Measurements from ENCODE around the gene AZI2. TPM values are rescaled to one million over a fixed set of nuclear protein-coding genes. Genes with fewer than 3 reads are reported as not detected.

AZI2 gene
- polyA plus RNA-seq, 2 of the 4 experiments (the other 2 are of a cell fraction): 35.6 to 99.4 TPM

DNA sequence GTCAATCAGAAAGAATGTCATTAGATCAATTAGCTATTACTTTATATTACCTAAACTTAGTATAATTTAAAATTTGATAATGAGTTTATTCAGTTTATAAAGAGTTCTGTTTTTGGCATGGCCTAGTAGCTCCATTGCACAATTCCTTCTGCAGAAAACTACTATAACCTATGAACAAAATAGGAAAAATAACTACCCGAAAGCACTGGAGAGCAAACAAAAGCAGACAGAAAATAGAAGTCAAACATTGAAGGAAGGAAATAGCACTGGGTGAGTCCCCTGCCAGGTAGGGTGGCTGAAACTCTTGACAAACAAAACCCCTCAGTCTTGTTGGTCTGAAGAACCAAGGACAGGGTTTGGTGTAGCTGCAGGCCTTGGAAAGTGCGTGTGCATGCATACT, 69.7 kb downstream of the AZI2 start:
- ATAC-seq: no peak
- ChIA-PET POLR2A (no interaction called here), CTCF (interaction anchor here (0.7 kb wide), 1 partner anchor 21 kb away, joined by 5 read pairs; no protein-coding TSS in a partner anchor)
- Histone ChIP-seq H3K4me2 (no peak overlapping the region), H3K4me3 (no peak overlapping the region), H3K4me1 (no peaks in the 10 kb centered on the region), H3K9me3 (no peaks in the 10 kb centered on the region), H3K27ac (no peak overlapping the region)
- FAIRE-seq: no peak
- DNase-seq (ENCODE audit: low read depth in 1 of 2, low spot score in 1 of 2): no peak
- TF ChIP-seq ZC3H11A (IDR thresholded peaks at IDR 0.05) (no peak), MAFK (IDR thresholded peaks at IDR 0.05; ENCODE audit: partially characterized antibody) (no peak), ELK1 (IDR thresholded peaks at IDR 0.05; ENCODE audit: low read depth, low read length) (no peak), HMGXB4 (CRISPR knock-in tag; IDR thresholded peaks at IDR 0.05; ENCODE audit: borderline replicate concordance) (no peak), EHMT2 (IDR thresholded peaks at IDR 0.05; ENCODE audit: low read depth) (no peak), EP300 (IDR thresholded peaks at IDR 0.05) (no peak), PBX3 (IDR thresholded peaks at IDR 0.05) (no peak), FOXS1 (CRISPR knock-in tag; IDR thresholded peaks at IDR 0.05) (no peak), HDAC2 (IDR thresholded peaks at IDR 0.05) (no peak)
- TF ChIP-seq, protein P1, sequence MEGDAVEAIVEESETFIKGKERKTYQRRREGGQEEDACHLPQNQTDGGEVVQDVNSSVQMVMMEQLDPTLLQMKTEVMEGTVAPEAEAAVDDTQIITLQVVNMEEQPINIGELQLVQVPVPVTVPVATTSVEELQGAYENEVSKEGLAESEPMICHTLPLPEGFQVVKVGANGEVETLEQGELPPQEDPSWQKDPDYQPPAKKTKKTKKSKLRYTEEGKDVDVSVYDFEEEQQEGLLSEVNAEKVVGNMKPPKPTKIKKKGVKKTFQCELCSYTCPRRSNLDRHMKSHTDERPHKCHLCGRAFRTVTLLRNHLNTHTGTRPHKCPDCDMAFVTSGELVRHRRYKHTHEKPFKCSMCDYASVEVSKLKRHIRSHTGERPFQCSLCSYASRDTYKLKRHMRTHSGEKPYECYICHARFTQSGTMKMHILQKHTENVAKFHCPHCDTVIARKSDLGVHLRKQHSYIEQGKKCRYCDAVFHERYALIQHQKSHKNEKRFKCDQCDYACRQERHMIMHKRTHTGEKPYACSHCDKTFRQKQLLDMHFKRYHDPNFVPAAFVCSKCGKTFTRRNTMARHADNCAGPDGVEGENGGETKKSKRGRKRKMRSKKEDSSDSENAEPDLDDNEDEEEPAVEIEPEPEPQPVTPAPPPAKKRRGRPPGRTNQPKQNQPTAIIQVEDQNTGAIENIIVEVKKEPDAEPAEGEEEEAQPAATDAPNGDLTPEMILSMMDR (IDR thresholded peaks at IDR 0.05): no peak
- TF ChIP-seq, protein P2, sequence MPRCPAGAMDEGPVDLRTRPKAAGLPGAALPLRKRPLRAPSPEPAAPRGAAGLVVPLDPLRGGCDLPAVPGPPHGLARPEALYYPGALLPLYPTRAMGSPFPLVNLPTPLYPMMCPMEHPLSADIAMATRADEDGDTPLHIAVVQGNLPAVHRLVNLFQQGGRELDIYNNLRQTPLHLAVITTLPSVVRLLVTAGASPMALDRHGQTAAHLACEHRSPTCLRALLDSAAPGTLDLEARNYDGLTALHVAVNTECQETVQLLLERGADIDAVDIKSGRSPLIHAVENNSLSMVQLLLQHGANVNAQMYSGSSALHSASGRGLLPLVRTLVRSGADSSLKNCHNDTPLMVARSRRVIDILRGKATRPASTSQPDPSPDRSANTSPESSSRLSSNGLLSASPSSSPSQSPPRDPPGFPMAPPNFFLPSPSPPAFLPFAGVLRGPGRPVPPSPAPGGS (IDR thresholded peaks at IDR 0.05): no peak
- WGBS (ENCODE audit: missing lambda C conversion rate): 89% methylated on average over 2 of the region's 2 CpGs

- no peak overlapping the region for H3K27ac ChIP-seq
- no peak for TF ChIP-seq HMGXB4 (CRISPR knock-in tag; IDR thresholded peaks at IDR 0.05; ENCODE audit: borderline replicate concordance)
- no peak for TF ChIP-seq ZC3H11A (IDR thresholded peaks at IDR 0.05)
- no peak for TF ChIP-seq JUN (IDR thresholded peaks at IDR 0.05)
- no peak for TF ChIP-seq GATA3 (IDR thresholded peaks at IDR 0.05; ENCODE audit: borderline replicate concordance)
- TF ChIP-seq ZNF302 (CRISPR knock-in tag; IDR thresholded peaks at IDR 0.05): no peak
- no peak for TF ChIP-seq ZFP36 (IDR thresholded peaks at IDR 0.05; ENCODE audit: borderline replicate concordance, partially characterized antibody)
- TF ChIP-seq, protein P3, sequence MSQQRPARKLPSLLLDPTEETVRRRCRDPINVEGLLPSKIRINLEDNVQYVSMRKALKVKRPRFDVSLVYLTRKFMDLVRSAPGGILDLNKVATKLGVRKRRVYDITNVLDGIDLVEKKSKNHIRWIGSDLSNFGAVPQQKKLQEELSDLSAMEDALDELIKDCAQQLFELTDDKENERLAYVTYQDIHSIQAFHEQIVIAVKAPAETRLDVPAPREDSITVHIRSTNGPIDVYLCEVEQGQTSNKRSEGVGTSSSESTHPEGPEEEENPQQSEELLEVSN (IDR thresholded peaks at IDR 0.05; ENCODE audit: borderline replicate concordance, low read depth): no peak
- no peak for TF ChIP-seq USF2 (IDR thresholded peaks at IDR 0.05)
- TF ChIP-seq NFE2L2 (conservative IDR thresholded peaks at IDR 0.05; ENCODE audit: low read length): no peak
- TF ChIP-seq RAD21 (conservative IDR thresholded peaks at IDR 0.05 in 1 of 2, IDR thresholded peaks at IDR 0.05 in 1 of 2): no peak
- no peak for TF ChIP-seq HOXB5 (CRISPR knock-in tag; IDR thresholded peaks at IDR 0.05)
- TF ChIP-seq FOXS1 (CRISPR knock-in tag; IDR thresholded peaks at IDR 0.05): no peak
- no peak for TF ChIP-seq RFX5 (IDR thresholded peaks at IDR 0.05)
- TF ChIP-seq, protein P4, sequence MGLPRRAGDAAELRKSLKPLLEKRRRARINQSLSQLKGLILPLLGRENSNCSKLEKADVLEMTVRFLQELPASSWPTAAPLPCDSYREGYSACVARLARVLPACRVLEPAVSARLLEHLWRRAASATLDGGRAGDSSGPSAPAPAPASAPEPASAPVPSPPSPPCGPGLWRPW (IDR thresholded peaks at IDR 0.05): no peak
- no peak for TF ChIP-seq TFCP2L1 (CRISPR knock-in tag; IDR thresholded peaks at IDR 0.05)
- TF ChIP-seq CBX8 (IDR thresholded peaks at IDR 0.05): no peak
- no peak for TF ChIP-seq TP53 (CRISPR knock-in tag; IDR thresholded peaks at IDR 0.05)
- ChIA-PET POLR2A (no interaction called here), CTCF (interaction anchor here (1.8 kb wide), 1 partner anchor 552 kb away, joined by 9 read pairs; the partner anchor contains the start of gene EOMES)
- no peak overlapping the region for H3K4me2 ChIP-seq
- FAIRE-seq (no peak), ATAC-seq (no peak), DNase-seq (ENCODE audit: low read depth in 1 of 2, low spot score in 1 of 2) (no peak)
- H3K9me3 ChIP-seq: peaks cover 10% of the 10 kb centered on the region
- H3K4me3 ChIP-seq: no peak overlapping the region
- no peaks in the 10 kb centered on the region for H3K4me1 ChIP-seq
Measured at GRCh38 chr3:28273837-28274236, 74.8 kb downstream of the AZI2 start.

Data from A549 (cell line).